ENCODE results near the gene ADCY9.

ADCY9 gene

DNA sequence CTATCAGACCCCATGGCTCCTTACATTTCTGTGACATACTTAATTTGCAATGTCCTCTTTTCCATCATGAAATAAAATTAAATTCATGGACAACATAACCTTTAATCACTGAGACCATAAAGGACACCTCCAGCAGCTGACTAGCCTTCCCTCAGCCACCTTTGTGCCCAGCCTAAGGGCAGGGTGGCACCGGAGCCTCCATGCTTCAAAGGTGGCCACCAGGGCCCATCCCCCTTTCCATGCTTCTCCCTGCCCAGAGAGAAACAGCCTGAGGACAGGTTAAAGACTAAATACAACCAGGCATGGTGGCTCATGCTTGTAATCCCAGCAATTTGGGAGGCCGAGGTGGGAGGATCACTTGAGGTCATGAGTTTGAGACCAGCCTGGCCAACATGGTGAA, 94.3 kb downstream of the ADCY9 start:
- CTCF ChIA-PET, result no interaction called here
- H3K4me3 ChIP-seq (ENCODE audit: low read depth, low read length), result no peak overlapping the region
- TF ChIP-seq, protein P1, sequence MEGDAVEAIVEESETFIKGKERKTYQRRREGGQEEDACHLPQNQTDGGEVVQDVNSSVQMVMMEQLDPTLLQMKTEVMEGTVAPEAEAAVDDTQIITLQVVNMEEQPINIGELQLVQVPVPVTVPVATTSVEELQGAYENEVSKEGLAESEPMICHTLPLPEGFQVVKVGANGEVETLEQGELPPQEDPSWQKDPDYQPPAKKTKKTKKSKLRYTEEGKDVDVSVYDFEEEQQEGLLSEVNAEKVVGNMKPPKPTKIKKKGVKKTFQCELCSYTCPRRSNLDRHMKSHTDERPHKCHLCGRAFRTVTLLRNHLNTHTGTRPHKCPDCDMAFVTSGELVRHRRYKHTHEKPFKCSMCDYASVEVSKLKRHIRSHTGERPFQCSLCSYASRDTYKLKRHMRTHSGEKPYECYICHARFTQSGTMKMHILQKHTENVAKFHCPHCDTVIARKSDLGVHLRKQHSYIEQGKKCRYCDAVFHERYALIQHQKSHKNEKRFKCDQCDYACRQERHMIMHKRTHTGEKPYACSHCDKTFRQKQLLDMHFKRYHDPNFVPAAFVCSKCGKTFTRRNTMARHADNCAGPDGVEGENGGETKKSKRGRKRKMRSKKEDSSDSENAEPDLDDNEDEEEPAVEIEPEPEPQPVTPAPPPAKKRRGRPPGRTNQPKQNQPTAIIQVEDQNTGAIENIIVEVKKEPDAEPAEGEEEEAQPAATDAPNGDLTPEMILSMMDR (IDR thresholded peaks at IDR 0.05; ENCODE audit: insufficient read depth, low read length, missing control alignments), result no peak
- POLR2A ChIA-PET, result no interaction called here
- no peak for DNase-seq (ENCODE audit: low read depth, low spot score)

DNA sequence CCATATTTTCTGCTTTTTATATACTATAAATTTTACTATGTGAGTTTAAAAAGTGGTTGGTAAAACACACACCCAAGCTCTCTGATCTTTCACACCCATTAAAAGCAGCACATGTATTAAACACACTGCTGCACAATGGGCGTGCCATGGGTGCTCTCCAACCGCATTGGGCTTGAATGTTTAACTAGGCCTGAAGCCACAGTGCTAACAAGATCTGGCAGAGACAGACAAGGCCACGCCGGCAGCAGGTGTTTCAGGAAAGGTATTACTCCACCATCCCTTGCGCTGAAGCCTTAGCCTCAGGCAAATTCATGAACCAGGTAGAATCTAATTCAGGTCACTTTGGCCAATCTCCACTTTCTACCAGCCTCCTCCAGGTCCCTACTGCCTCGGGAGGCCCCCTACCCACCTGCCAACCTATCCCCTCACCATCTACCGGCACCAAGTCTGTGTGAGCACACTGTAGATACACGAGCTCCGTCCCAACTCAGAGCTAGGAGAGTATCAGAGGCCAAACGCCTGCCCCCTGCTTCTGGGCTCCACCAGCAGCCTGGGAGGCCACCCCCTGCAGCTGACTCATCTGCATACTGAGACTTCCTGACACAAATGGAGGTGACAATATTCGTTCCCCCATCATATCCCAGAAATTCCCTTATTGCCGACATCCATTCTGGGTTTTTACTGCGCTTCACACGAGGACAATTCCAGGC, 95.0 kb downstream of the ADCY9 start:
- ChIA-PET POLR2A (no interaction called here), CTCF (interaction anchor here (0.6 kb wide), 1 partner anchor 92 kb away, joined by 3 read pairs; no protein-coding TSS in a partner anchor)
- TF ChIP-seq, protein P1 (IDR thresholded peaks at IDR 0.05; ENCODE audit: insufficient read depth, low read length, missing control alignments), result no peak
- H3K4me3 ChIP-seq (ENCODE audit: low read depth, low read length), result no peak overlapping the region
- no peak for DNase-seq (ENCODE audit: low read depth, low spot score)

DNA sequence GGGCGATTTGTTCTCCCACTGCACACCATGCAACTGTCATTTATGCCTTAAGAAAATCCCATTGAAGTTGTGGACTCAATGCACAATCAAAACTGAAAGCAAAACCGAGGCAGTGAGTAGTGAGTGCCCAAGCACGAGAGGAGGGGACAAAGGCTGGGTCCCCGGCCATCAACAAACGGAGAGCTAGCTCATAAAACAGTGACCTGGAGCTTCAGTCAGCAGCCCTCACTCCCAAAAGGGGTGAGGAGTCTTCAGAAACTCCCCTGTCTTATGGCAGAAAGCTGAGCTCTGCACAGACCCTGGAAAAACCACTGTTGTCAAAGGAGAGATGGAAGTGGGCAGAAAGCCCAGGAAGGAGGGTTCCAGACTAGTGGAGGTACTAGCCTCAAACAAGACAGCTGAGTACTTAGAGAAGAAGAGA, 96.9 kb downstream of the ADCY9 start:
- CTCF ChIA-PET, result interaction anchor here (1.3 kb wide), 1 partner anchor 21 kb away, joined by 3 read pairs; no protein-coding TSS in a partner anchor
- DNase-seq (ENCODE audit: low read depth, low spot score), result no peak

DNA sequence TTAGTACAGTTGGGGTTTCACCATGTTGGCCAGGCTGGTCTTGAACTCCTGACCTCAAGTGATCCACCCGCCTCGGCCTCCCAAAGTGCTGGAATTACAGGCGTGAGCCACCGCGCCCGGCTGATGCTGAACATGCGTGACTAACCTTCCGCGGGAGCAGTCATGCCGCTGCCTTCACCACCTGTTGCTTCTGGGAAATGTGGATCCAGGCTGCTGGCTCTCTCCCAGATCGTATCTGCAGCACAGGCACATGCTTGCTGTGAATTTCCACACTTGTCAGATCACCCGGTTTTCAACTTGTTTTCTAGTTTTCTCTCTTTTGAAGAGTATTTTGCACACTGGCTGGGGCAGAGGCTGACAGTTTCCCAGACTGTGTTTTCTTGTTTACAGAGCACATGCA, 97.9 kb downstream of the ADCY9 start:
- TF ChIP-seq, protein P1 (IDR thresholded peaks at IDR 0.05; ENCODE audit: insufficient read depth, low read length, missing control alignments), result no peak
- no peak for DNase-seq (ENCODE audit: low read depth, low spot score)
- H3K4me3 ChIP-seq (ENCODE audit: low read depth, low read length), result no peak overlapping the region
- ChIA-PET POLR2A (no interaction called here), CTCF (interaction anchor here (1.3 kb wide), 1 partner anchor 22 kb away, joined by 3 read pairs; no protein-coding TSS in a partner anchor)

More for the DNA sequence above, 96.9 kb downstream of the ADCY9 start:
- TF ChIP-seq, protein P1 (IDR thresholded peaks at IDR 0.05; ENCODE audit: insufficient read depth, low read length, missing control alignments), result no peak
- H3K4me3 ChIP-seq (ENCODE audit: low read depth, low read length), result peak overlapping the region; percentile 28
- POLR2A ChIA-PET, result interaction anchor here (0.6 kb wide), 1 partner anchor 29 kb away, joined by 3 read pairs; no protein-coding TSS in a partner anchor

DNA sequence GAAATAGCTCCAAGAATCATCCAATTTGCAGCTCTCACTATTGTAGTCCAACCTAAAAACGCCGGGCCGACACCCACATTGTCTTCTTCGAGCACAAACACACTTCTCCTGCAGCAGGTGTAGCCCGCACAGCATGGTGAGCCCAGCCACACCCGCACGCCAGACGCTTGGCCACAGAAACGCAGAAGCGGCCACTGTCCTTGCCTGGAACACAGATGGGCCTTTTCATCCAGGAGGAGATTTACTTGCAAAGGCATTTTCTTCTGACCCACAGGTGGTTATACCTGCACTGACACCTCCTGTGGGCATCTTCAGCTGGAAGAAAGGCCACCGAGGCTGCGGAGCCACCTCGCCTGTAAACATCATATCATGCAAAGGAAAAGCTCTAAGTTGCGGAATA, 98.4 kb downstream of the ADCY9 start:
- CTCF ChIA-PET, result no interaction called here
- H3K4me3 ChIP-seq (ENCODE audit: low read depth, low read length), result no peak overlapping the region
- POLR2A ChIA-PET, result no interaction called here
- TF ChIP-seq, protein P1 (IDR thresholded peaks at IDR 0.05; ENCODE audit: insufficient read depth, low read length, missing control alignments), result no peak
- DNase-seq (ENCODE audit: low read depth, low spot score), result no peak

DNA sequence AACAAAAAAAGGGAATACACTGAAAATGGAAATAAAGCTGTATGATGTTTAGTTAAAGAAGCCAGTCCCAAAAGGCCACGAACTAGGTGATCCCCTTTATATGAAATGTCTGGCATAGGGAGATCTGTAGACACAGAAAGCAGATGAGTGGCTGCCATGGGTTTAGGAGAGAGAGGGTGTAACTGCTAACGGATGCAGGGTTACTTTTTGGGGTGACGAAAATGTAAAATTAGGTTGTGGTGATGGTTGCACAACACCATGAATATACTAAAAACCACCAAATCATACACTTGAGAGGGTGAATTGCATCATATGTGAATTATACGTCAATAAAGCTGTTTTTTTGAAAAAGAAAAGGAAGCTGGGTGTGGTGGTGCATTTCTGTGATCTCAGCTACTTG, 99.6 kb downstream of the ADCY9 start:
- DNase-seq (ENCODE audit: low read depth, low spot score), result no peak
- no peak overlapping the region for H3K4me3 ChIP-seq (ENCODE audit: low read depth, low read length)
- TF ChIP-seq, protein P1 (IDR thresholded peaks at IDR 0.05; ENCODE audit: insufficient read depth, low read length, missing control alignments), result no peak
- CTCF ChIA-PET, result interaction anchor here (1.5 kb wide), 1 partner anchor 238 kb away, joined by 5 read pairs; no protein-coding TSS in a partner anchor
- POLR2A ChIA-PET, result no interaction called here
